ENCODE measurements around the gene DENND1C. TPM values are rescaled to one million over a fixed set of nuclear protein-coding genes. Genes with fewer than 3 reads are reported as not detected.
A peak's percentile ranks its signal among the peaks of the same experiment; 100 is the strongest.

Gene DENND1C
- total and polyA plus RNA-seq, 9 of the 15 experiments (the other 6 are each of a cell fraction or from before 2014, with no cell fraction given), result 0.03 to 1.2 (median 0.32) TPM; not detected in 1

GRCh38 chr19:6424939-6425731 lies 56.5 kb downstream of the DENND1C start (continued):
- TF ChIP-seq, protein P1, sequence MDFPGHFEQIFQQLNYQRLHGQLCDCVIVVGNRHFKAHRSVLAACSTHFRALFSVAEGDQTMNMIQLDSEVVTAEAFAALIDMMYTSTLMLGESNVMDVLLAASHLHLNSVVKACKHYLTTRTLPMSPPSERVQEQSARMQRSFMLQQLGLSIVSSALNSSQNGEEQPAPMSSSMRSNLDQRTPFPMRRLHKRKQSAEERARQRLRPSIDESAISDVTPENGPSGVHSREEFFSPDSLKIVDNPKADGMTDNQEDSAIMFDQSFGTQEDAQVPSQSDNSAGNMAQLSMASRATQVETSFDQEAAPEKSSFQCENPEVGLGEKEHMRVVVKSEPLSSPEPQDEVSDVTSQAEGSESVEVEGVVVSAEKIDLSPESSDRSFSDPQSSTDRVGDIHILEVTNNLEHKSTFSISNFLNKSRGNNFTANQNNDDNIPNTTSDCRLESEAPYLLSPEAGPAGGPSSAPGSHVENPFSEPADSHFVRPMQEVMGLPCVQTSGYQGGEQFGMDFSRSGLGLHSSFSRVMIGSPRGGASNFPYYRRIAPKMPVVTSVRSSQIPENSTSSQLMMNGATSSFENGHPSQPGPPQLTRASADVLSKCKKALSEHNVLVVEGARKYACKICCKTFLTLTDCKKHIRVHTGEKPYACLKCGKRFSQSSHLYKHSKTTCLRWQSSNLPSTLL (IDR thresholded peaks at IDR 0.05), result no peak
- no peak for TF ChIP-seq MXI1 (IDR thresholded peaks at IDR 0.05; ENCODE audit: low read depth, low read length)
- TF ChIP-seq, protein P2, sequence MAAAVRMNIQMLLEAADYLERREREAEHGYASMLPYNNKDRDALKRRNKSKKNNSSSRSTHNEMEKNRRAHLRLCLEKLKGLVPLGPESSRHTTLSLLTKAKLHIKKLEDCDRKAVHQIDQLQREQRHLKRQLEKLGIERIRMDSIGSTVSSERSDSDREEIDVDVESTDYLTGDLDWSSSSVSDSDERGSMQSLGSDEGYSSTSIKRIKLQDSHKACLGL (CRISPR knock-in tag; IDR thresholded peaks at IDR 0.05; ENCODE audit: borderline replicate concordance, poor library complexity, severe bottlenecking), result peak; percentile 40
- TF ChIP-seq, protein P3, sequence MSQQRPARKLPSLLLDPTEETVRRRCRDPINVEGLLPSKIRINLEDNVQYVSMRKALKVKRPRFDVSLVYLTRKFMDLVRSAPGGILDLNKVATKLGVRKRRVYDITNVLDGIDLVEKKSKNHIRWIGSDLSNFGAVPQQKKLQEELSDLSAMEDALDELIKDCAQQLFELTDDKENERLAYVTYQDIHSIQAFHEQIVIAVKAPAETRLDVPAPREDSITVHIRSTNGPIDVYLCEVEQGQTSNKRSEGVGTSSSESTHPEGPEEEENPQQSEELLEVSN (IDR thresholded peaks at IDR 0.05; ENCODE audit: borderline replicate concordance in 1 of 2, extremely low read depth in 1 of 2, insufficient read depth in 1 of 2, insufficient read length in 1 of 2, low read depth in 1 of 2, low read length in 1 of 2, poor library complexity in 1 of 2, severe bottlenecking in 1 of 2), result peak; percentile 100
- TF ChIP-seq ZNF444 (CRISPR knock-in tag; IDR thresholded peaks at IDR 0.05), result peak; percentile 45; the same call in 1 of the 2 replicates
- no peak for TF ChIP-seq SAP30 (IDR thresholded peaks at IDR 0.05; ENCODE audit: borderline replicate concordance, insufficient read depth, low read depth, low read length, poor library complexity, severe bottlenecking)
- TF ChIP-seq NR1H2 (CRISPR knock-in tag; IDR thresholded peaks at IDR 0.05), result no peak; the same call in 1 of the 2 replicates
- TF ChIP-seq CEBPB (tag; IDR thresholded peaks at IDR 0.05), result no peak
- TF ChIP-seq, protein P4, sequence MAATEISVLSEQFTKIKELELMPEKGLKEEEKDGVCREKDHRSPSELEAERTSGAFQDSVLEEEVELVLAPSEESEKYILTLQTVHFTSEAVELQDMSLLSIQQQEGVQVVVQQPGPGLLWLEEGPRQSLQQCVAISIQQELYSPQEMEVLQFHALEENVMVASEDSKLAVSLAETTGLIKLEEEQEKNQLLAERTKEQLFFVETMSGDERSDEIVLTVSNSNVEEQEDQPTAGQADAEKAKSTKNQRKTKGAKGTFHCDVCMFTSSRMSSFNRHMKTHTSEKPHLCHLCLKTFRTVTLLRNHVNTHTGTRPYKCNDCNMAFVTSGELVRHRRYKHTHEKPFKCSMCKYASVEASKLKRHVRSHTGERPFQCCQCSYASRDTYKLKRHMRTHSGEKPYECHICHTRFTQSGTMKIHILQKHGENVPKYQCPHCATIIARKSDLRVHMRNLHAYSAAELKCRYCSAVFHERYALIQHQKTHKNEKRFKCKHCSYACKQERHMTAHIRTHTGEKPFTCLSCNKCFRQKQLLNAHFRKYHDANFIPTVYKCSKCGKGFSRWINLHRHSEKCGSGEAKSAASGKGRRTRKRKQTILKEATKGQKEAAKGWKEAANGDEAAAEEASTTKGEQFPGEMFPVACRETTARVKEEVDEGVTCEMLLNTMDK (IDR thresholded peaks at IDR 0.05; ENCODE audit: borderline replicate concordance, insufficient read depth, low read depth, low read length, poor library complexity, severe bottlenecking), result no peak
- TF ChIP-seq, protein P5, sequence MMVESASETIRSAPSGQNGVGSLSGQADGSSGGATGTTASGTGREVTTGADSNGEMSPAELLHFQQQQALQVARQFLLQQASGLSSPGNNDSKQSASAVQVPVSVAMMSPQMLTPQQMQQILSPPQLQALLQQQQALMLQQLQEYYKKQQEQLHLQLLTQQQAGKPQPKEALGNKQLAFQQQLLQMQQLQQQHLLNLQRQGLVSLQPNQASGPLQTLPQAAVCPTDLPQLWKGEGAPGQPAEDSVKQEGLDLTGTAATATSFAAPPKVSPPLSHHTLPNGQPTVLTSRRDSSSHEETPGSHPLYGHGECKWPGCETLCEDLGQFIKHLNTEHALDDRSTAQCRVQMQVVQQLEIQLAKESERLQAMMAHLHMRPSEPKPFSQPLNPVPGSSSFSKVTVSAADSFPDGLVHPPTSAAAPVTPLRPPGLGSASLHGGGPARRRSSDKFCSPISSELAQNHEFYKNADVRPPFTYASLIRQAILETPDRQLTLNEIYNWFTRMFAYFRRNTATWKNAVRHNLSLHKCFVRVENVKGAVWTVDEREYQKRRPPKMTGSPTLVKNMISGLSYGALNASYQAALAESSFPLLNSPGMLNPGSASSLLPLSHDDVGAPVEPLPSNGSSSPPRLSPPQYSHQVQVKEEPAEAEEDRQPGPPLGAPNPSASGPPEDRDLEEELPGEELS (CRISPR knock-in tag; IDR thresholded peaks at IDR 0.05; ENCODE audit: borderline replicate concordance), result peak; percentile 99
- TF ChIP-seq FOXJ2 (tag; IDR thresholded peaks at IDR 0.05), result no peak
- no peak for TF ChIP-seq TAL1 (IDR thresholded peaks at IDR 0.05)
- TF ChIP-seq, protein P6, sequence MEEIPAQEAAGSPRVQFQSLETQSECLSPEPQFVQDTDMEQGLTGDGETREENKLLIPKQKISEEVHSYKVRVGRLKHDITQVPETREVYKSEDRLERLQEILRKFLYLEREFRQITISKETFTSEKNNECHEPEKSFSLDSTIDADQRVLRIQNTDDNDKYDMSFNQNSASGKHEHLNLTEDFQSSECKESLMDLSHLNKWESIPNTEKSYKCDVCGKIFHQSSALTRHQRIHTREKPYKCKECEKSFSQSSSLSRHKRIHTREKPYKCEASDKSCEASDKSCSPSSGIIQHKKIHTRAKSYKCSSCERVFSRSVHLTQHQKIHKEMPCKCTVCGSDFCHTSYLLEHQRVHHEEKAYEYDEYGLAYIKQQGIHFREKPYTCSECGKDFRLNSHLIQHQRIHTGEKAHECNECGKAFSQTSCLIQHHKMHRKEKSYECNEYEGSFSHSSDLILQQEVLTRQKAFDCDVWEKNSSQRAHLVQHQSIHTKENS (CRISPR knock-in tag; IDR thresholded peaks at IDR 0.05), result no peak
- no peak for TF ChIP-seq GTF2A2 (tag; IDR thresholded peaks at IDR 0.05)
- TF ChIP-seq POLR3A (IDR thresholded peaks at IDR 0.05; ENCODE audit: borderline replicate concordance, extremely low read depth, insufficient read depth, insufficient read length), result no peak
- TF ChIP-seq HNRNPL (IDR thresholded peaks at IDR 0.05; ENCODE audit: low read depth, low read length), result no peak

All from K562 (cell line).